C4-2B (cell line): Measurements from ENCODE around the gene DDA1.
"Not testable (repeated sequence)": the region's sequence is repeated elsewhere in the genome, so short reads cannot be mapped to it uniquely, and the experiment has no call there.

Experiments
- H3K27ac ChIP-seq: fragments of 450-650 bp; 2 replicates; pipeline ENCODE4 v1.5.1; 2017
- CTCF ChIP-seq: fragments of 450-650 bp; conservative IDR thresholded peaks from 2 replicates; pipeline ENCODE4 v1.5.1; 2017; ENCODE audit warnings: mild to moderate bottlenecking
- ZFX ChIP-seq: fragments of 450-650 bp; IDR thresholded peaks from 2 replicates; pipeline ENCODE4 v1.6.1; 2017

The DDA1 gene

GRCh38 chr19:17292301-17293074, 16.9 kb upstream of the DDA1 start:
- TF ChIP-seq CTCF (no peak; the same call in 1 of the 2 replicates), ZFX (no peak)
- no peak overlapping the region for H3K27ac ChIP-seq

GRCh38 chr19:17293605-17294004, 15.8 kb upstream of the DDA1 start:
- no peak for TF ChIP-seq CTCF
- TF ChIP-seq ZFX, result no peak
- H3K27ac ChIP-seq, result no peak overlapping the region

- H3K27ac ChIP-seq, result no peak overlapping the region
- no peak for TF ChIP-seq CTCF
- no peak for TF ChIP-seq ZFX
Observed at GRCh38 chr19:17294051-17294891, 15.1 kb upstream of the DDA1 start.

- H3K27ac ChIP-seq, result not testable (repeated sequence)
Observed at GRCh38 chr19:17295551-17295950, 13.8 kb upstream of the DDA1 start.

GRCh38 chr19:17296273-17296672, 13.1 kb upstream of the DDA1 start:
- H3K27ac ChIP-seq, result no peak overlapping the region
- no peak for TF ChIP-seq ZFX
- TF ChIP-seq CTCF, result no peak

GRCh38 chr19:17296976-17297375, 12.4 kb upstream of the DDA1 start:
- H3K27ac ChIP-seq, result no peak overlapping the region
- TF ChIP-seq CTCF, result no peak
- no peak for TF ChIP-seq ZFX

- TF ChIP-seq CTCF (no peak), ZFX (no peak)
- H3K27ac ChIP-seq, result no peak overlapping the region
Observed at GRCh38 chr19:17300992-17301619, 8.3 kb upstream of the DDA1 start.
